ENCODE results near the gene VAV3.
"Not testable (repeated sequence)": the region's sequence is repeated elsewhere in the genome, so short reads cannot be mapped to it uniquely, and the experiment has no call there.

DNA sequence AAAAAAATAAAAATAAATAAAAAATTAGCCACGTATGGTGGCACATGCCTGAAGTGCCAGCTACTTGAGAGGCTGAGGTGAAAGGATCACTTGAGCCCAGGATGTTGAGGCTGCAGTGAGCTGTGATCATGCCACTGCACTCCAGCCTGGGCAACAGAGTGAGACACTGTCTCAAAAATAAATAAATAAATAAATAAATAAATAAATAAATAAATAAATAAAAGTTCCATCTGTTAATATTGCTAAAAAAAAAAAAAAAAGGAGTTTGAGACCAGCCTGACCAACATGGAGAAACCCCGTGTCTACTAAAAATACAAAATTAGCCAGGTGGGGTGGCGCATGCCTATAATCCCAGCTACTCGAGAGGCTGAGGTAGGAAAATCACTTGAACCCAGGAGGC is 244.8 kb downstream of the VAV3 start:
- TF ChIP-seq CTCF (IDR thresholded peaks at IDR 0.05; ENCODE audit: insufficient read depth, low read depth, low read length); EZH2 (IDR thresholded peaks at IDR 0.05; ENCODE audit: insufficient read depth, low read length): not testable (repeated sequence)

Data from astrocyte (in vitro differentiated cells and primary cell).